NCI-H1417 treated with DMSO at 0.1 percent for 48 hours (cell line): ENCODE data around the gene TGM6.

Source experiments
- DNase-seq: peaks from one replicate; lab custom pipeline; 2025; lab: John Stamatoyannopoulos, UW

Gene TGM6

DNA sequence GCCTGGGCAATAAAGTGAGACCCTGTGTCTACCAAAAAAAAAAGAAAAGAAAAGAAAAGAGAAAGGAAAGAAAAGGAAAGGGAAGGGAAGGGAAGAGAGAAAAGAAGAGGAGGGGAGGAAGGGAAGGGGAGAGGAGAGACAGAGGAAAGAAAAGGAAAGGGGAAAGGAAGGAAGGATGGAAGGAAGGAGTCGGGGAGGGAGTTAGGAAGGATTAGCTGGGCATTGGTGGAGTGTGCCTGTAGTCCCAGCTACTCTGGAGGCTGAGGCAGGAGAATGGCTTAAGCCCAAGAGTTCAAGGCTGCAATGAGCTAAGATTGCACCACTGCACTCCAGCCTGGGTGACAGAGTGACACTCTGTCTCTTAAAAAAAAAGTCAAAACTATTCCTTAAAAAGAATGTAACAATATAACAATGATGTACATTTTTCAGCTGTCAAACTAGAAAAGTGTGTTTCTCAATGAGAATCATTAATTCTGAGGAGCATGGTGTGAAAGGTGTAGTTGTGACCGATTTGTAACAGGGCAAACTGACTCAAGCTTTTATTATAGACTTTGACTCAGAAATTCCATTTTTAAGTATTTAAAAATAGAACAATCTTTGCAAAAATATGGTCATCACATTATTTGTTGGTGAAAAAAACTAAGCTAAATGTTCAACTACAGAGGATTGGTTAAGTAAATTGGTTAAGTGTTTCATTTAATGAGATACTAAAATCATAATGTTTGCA, 75.2 kb downstream of the TGM6 start:
- DNase-seq: no peak

DNA sequence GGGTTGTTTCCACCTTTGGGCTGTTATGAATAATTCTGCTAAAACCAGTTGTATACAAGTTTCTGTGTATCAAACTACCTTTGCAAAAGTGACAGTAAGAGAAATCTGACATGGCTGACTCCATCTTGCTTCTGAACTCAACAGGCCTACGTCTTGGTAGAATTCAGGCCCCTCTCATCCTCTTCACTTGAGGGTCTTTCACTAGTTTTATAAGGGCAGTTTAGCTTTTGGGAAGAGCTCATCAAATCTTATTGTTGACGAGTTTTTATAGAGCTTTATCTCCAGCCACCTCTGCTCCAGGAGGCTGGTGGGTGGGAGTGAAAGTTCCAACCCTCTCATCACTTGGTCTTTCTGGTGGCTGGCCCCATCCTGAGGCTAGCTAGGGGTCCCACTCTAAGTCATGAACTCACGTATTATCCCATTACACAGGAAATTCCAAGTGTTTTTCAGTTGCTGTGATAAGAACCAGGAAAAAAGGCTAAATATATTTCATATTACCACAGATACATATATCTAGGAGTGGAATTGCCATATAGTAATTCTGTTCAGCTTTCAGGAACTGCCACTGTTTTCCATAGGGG, 78.3 kb downstream of the TGM6 start:
- DNase-seq: no peak

DNA sequence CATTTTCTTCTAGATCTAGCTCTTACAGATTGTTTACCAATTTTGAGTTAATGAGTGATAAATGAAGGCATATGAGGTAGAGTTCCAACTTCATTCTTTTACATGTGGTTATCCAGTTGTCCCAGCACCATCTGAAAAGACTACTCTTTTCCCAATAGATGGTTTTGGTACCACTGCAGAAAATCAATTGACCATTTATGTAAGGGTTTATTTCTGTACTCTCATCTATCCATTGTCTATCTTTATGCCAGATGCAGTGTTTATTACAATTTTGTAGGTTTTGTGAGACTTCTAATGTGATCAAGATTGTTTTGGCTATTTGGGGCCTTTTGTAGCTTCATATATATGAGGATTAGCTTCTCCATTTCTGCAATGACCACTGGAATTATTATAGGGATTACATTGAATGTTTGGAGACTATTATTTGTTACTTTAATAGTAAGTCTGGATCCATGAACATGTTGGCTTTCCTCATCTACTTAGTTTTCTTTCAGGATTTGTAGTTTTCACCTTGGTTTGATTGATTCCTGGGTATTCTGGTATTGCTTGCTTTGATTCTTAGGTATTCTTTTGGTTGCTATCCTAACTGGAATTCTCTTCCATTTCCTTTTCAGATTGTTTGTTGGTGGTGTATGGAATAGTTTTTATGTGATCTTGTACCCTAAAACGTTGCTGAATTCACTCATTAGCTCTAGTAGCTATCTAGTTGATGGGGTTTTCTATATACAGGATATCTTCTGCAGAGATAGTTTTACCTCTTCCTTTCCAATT, 79.5 kb downstream of the TGM6 start:
- no peak for DNase-seq

DNA sequence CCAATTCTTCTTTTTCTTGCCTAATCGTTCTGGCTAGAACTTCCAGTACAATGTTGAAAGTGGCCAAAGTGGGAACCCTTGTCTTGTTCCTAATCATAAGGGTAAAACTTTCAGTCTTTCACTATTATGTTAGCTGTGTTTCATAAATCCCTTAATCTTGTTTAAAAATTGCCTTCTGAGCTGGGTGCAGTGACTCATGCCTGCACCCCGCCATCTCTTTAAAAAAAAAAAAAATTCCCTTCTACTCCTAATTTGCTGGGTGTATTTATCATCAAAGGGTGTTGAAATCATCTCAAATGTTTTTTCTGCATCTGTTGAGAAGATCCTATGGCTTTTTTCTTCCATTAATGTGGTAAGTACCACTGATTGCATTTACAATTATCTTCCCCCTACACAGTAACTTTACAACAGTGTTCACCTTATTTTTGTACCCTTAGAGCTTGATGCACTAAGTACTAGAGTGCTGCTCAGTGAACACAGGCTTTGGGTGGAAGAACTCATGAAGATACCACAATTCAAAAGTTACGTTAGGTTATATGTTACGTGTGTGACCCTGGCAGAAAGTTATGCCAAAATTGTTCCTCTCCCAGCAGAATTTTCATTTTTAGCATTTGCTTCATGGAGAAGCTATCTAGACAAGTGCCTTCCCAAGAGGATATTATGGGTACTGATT, 80.2 kb downstream of the TGM6 start:
- DNase-seq: no peak

DNA sequence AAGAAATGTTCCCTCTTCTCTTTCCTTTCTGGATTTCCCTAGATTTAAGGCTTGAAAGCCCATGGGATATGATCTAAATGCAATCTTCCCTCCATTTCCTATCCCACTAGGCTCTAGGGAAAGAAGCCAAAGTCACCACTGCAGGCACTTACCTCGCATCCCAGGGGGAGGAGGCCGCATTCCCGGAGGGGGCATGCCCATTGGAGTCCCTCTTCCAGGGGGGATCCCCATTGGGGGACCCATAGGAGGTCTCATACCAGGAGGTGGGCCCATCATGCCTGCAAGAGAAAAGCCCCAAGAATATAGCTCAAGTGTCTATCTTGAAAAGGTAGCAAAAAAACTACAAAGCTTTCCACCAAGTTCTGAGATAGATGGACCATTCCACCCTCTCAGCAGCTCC, 81.8 kb downstream of the TGM6 start:
- no peak for DNase-seq

DNA sequence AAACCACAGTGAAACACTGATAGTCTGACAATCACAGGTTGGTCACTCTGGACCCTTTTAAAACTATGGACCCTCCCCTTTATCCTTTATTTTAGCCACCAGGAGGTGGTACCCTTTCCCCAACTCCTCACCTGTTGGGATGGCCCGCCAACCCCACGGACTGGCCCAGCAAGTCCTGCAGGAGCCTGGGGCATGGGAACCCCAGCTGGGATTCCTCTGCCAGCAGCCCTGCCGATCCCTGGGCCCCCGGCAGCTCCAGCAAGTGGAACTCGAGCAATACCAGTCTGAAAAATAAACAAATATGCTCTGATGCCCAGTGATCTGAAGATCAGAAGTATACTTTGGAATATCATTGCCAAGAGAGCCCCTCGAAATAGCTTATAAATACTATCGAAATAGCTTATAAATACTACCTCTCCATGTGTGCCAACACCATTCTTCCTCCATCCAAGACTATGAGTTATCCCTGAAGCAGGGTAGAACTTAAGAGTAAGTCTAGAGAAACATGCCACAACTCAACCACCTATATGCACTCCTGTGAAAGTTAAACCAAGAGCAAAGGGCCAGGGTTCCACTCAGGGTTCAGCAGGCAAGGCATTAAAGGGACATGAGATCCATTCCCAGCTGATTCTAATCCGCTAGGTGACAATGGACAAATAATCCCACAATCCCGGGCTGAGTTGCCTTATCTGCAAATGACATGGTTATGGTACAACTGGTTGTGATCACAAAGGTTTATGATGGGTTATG, 83.1 kb downstream of the TGM6 start:
- DNase-seq: no peak

DNA sequence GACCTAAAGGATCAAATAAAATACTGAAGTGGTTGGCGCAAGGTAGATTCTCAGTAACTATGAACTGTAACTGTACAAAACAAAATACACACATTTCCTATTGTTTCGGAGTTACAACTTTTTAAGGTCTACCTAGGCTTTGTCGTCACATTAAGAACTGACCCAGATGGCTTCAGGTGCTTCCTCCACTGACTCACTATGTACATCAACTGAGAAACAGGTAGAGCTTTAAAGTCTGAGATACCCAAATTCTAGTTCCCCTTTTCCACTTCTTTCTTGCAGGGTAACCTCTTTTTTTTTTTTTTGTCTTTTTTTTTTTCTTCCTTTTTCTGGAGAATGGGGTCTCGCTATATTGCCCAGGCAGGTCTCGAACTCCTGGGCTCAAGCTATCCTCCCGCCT, 84.4 kb downstream of the TGM6 start:
- no peak for DNase-seq

DNA sequence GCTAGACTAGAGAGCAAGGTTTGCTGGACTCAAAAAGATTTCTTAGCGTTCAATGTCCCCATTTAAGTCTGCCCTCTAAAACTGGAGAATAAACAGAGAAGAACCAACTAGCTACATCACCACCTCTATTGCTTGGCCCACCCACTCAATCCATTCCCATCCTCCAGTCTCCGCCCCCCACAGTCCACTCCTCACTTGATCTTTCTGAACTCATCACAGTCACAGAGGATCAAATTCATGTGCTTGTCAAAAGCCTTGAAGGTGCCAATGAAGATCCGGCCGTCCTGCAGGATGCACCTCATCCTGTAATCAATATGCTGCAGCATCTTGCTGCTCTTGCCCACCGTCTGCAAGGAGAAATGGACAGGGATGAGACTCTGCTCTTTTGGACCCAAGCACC, 86.7 kb downstream of the TGM6 start:
- no peak for DNase-seq

DNA sequence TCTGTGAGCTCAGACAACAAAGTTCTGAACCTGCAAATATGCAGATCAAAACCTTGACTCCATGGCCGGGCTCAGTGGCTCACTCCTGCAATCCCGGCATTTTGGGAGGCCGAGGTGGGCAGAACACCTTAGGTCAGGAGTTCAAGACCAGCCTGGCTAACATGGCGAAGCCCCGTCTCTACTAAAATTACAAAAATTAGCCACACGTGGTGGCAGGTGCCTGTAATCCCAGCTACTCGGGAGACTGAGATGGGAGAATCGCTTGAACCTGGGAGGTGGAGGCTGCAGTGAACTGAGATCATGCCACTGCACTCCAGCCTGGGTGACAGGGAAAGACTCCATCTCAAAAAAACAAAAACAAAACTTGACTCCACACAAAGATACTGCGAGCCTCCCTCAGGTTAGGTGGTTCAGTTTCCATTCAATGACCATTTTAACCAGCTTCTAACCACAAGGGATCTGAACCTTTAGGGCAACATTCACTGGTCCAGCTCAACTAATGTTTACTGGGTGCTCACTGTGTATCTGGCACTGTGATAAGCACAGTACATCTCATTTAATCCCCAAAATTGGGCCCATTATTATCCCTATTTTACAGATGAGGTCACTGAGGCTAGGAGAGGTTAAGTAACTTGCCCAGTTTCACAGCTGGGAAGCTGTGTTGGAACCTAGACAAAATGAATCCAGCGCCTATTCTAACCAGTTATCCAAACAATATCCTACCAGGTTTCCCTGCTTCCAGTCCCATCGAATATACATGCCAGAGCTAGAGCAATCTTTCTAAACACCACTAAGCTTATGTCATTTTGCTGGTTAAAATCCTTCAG, 88.1 kb downstream of the TGM6 start:
- DNase-seq: no peak

DNA sequence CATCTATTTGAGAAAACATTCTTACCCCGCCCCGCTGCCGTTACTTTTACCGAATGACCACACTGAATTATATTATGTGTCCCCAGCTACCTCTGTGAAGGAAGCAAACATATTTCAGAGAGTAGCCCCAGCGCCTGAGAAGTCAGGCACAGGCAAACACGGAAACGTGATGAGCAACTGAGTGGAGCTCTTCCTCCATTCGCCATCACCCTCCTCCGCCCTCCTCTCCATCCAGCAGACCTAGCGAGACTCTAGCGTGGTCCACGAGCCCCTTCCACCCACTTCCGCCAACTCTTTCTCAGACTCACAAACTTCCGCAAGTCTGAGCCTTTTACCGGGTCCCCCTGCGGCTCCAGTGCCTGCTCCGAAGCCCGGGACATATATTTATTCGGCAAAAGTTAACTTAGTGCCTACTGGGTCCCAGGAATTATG, 89.3 kb downstream of the TGM6 start:
- DNase-seq: peak; percentile 18

DNA sequence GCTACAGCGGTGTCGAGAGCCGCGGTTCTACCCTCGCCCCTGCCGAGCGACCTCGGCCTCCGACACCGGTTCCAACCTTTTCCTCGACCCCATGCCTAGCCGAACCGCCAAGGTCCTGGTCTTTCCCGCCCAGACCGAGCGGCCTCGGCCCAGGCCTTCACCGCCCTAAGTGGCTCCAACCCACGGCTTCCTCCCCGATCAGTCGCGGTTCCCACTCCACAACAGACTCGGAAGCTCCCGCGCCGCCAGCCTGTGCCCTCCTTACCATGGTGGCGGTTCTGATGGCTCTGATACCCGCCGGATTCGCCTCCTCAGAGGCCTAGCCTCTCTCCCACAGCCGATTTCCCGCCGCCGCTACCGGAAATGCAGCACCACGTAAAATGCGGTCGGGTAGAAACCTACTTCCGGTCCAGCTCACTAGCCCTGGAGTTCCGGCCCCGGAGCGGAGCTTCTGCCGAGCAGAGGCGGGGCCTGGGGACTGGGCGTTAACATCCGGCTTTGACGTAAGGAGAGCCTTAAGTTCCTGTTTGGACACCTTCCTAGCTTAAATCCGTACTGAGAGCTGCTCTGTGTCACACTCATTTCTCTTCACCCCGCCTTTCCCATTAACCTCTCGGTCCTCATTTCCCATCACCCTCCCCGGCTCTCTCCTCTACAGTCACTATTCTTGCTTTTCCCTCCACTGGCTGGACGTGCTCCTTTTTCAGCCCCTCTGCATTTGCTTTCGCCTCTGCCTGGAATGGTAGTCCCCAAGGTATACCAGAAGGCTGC, 89.9 kb downstream of the TGM6 start, which contains the start of gene SNRPB:
Gene SNRPB (minus strand): TSS at position 367 of the 771 bp plus-strand sequence. CDS start 99 bp downstream, at position 268.
- DNase-seq: peak; percentile 97

DNA sequence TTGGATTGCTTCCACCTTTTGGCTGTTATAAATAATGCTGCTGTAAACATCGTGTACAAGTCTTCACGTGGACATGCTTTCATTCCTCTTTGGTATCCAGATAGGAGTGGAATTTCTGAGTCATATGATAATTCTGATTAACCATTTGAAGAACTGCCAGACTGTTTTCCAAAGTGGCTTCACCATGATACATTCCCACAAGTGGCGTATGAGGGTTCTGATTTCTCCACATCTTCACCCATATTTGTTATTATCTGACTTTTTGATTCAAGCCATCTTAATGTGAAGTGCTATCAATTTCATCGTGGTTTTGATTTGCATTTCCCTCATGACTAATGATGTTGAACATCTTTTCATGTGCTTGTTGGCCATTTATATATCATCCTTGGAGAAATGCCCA, 92.8 kb downstream of the TGM6 start:
- DNase-seq: no peak

DNA sequence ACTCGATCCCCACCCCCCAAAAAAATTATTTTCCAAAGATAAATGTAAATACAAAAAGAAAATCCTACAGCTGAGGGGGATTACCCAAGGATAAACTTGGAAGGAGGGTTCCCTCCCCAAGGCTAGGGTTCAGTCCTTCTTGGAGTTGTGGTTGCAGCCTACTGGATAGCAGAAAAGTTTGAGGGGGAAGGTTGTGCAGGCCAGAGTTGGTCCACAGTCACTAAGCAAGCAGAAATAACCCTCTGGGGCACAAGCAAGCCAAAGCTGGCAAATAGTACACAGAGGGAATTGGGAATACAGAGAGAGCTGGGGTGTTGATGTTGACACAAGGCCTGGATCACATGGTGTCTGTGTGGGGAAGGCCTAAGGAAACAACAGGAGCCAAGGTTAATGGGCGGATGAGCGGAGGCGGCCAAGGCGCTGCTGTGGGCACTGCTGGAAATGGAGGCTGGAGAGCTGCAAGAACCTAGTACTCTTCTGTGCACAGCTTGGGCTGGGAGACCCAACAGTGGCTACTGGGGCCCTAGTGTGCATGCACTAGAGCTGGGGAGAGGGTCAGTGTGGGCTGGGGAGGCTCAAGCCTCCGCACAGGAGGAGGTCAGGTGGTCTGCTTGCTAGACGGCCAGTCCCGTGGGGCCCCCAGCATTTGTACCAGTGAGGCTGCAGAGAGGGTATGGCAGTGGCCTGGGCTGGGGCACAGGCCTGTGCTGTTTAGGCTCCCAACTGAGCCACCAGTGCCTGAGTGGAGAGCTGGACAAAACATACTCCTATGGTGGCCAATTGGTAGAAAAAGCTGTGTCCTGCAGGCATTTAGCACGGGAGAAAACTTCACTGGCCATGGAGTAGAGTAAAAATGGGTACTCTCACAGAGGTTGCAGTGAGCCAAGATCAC, 95.4 kb downstream of the TGM6 start:
- no peak for DNase-seq

DNA sequence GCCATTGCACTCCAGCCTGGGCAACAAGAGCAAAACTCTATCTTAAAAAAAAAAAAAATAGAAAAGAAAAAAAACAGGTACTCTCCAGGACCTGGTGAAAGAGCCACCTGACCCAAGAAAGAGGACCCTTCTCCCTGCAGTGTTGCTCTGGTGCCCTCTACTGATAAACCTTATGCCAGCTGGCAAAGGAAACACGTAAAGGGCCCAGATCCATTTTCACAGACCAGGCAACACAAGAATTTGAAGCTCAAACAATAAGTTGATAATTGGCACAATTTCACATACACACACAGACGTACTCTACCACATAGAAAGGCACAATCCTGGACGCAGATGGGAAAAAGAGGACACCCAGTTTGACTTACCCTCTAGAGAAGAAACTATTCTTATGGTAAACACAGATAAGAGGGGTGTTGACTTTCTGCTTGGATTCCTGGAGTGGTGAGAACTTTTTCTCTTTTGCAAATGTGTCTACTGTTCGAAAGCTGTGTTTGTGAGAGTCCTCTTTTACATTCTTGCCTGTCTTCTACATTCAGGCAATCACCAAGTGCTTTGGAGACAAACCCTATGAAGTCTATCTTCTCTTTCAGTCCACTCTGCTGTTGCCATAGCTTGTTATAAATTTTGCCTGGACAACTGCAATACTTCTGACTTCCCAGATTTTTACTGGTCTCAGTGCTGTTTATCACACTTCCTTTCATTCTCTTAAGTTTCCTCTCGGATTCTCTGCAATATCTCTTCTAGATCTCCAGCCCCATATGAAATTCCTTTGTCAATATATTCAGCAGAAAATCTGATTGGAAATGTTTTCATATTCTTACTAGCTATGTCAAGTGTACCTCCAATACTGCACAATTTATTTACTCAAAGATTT, 96.3 kb downstream of the TGM6 start:
- no peak for DNase-seq

DNA sequence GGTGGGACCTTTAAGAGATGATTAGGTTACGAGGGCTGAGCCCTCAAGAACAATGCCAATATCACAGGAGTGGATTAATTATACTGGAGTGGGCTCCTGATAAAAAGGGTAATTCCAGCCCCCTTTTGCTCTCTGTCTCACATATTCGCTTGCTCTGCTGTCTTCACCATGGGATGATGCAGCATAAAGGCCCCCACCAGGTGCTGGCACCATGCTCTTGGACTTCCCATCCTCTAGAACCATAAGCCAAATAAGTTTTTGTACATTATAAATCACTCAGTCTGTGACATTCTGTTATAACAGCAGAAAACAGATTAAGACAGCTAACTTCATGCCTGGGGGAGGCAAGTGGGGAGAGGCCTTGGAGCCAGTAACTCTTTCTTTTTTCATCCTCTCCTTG, 99.7 kb downstream of the TGM6 start:
- DNase-seq: no peak
